HTERT RPE-1 (cell line): ENCODE measurements around the gene MYOZ1.
"Not testable (repeated sequence)": the region's sequence is repeated elsewhere in the genome, so short reads cannot be mapped to it uniquely, and the experiment has no call there.

Source experiments
- in situ Hi-C: fragments of 300-500 bp; cut with MboI; formaldehyde crosslinking; loops from 4 replicates; pipeline ENCODE4 v1.14.3; 2020; ENCODE audit warnings: low sequenced_read_pairs

Gene MYOZ1

DNA sequence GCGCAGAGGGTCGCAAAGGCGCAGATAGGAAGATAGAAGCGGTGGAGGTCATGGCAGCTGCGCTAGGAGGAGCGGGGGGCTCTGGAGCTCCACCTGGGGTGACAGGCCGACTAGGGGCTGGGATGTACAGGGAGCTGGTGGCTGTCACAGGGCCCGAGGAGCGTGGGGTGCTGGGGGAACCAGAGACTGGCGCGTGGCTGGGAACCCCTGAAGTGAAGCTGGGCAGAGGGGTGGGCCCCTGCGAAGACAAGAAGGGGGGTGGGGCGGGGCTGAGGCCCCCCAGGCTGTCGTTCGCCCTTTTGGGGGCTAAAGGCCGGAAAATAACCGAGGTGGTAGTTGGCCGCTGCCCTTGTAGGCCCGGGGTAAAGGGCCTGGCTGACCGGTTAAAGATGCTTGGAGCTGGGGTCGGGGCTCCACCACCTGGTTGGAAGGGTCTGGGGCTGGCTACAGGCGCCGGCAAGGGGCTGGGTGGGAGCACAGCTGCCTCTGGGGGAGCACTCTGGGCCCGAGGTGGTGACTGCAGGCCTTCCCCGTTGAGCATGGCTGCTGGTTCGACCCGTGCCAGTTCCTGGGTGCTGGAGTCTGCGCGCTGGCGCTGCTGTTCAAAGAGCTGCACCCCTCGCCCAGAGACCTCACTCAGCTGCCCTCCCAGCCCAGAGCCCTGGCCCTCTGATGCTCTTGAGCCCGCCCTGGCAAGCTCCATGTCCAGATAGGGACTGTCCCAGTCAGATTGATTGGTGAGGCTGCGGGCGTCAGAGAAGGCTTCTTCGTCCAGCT, 6.8 kb upstream of the MYOZ1 start:
- in situ Hi-C loops: loop anchor here (25.0 kb wide), 1 partner anchor 111 kb away; no protein-coding TSS in a partner anchor

GRCh38 chr10:73647211-73647874, 6.1 kb upstream of the MYOZ1 start:
- in situ Hi-C loops: loop anchor here (25.0 kb wide), 1 partner anchor 110 kb away; no protein-coding TSS in a partner anchor

GRCh38 chr10:73646598-73647041, 5.3 kb upstream of the MYOZ1 start:
- in situ Hi-C loops: loop anchor here (25.0 kb wide), 1 partner anchor 109 kb away; no protein-coding TSS in a partner anchor

GRCh38 chr10:73645251-73645650, 4.0 kb upstream of the MYOZ1 start:
- in situ Hi-C loops: loop anchor here (25.0 kb wide), 1 partner anchor 108 kb away; no protein-coding TSS in a partner anchor

DNA sequence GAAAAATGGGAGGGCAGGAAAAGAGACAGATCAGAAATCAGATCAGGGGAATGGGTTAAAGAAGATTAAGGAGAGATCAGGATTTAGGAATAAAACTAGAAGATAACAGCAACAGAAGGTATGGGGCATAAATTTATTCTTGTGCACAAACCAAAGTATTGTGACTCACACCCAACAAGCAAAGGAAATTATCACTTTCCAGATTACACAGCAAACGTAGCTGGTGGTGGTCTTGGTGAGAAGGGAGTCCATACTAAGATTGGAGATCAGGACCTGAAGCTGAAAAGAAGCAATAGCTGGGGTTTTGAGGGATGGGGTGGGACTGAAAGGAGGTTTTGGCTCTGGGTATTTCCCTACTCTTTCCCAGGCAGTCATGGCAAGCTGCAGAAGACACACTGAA, 3.5 kb upstream of the MYOZ1 start:
- in situ Hi-C loops: loop anchor here (25.0 kb wide), 1 partner anchor 107 kb away; no protein-coding TSS in a partner anchor

DNA sequence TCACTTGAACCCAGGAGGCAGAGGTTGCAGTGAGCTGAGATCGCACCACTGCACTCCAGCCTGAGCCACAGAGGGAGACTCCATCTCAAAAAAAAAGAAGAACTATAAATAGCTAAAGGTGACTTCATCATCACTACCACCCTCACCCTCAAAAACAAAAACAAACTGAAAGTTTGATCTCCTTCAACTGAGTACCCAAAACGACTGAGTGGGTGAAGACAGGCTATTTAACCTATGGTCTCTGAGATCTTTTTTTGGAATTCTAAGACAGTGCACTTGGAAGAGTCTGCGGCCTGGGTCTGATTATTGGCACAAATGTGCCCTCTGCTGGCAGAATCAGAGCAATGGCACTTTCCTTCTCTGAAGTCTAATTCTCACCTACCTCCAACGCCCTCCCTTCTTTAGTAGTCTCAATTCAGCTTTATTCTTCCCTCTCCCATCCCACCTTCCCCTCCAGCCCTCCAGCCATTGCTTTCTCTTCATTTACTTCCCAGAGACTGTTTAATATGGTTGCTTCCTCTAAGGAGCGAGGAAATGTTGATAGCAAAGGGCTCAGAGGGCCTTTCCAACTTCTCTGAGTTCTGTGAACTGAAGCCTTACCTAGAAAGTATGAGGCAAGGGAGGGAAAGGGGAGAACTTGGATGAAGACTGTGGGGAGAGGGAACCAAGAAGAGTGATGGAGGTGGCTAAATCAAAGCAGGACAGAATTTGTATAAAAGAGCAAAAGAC, 2.9 kb upstream of the MYOZ1 start:
- in situ Hi-C loops: loop anchor here (25.0 kb wide), 1 partner anchor 107 kb away; no protein-coding TSS in a partner anchor

DNA sequence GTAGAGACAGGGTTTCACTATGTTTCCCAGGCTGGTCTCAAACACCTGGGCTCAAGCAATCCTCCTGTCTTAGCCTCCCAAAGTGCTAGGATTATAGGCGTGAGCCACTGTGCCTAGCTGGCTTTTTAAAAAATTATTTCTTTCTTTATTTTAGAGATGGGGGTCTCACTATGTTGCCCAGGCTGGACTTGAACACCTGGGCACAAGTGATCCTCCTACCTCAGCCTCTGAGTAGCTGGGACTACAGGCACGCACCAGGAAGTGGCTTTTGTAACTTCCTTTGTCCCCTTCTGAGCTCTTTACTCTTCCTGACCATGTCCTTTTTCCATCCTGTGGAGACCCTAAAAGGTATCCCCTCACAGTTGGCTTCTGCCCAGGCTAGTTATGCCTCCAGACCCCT, 2.1 kb upstream of the MYOZ1 start:
- in situ Hi-C loops: loop anchor here (25.0 kb wide), 1 partner anchor 106 kb away; no protein-coding TSS in a partner anchor

- in situ Hi-C loops: loop anchor here (25.0 kb wide), 1 partner anchor 102 kb away; no protein-coding TSS in a partner anchor
Observed at GRCh38 chr10:73639286-73639685, 2.0 kb downstream of the MYOZ1 start.

DNA sequence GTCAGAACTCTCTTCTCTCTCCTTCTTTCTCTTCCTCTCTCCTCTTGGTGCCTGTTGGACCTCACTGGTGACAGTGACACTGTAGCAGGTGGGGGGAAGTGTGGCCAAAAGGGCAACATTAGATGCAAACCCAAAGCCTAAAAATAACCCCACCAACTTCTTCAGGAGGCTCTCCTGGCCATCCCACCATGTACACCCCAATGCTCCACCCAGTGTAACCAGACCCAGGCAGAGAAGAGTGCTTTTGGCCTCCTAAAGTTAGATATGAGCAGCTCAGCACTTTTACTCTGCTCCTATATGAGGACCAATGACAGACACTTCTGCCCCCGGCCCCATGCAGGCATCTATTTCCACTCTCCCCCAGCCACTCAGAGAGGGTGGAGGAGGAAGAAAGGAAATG, 5.5 kb downstream of the MYOZ1 start:
- in situ Hi-C loops: loop anchor here (25.0 kb wide), 1 partner anchor 98 kb away; no protein-coding TSS in a partner anchor

GRCh38 chr10:73634421-73634820, 6.9 kb downstream of the MYOZ1 start:
- in situ Hi-C loops: loop anchor here (25.0 kb wide), 1 partner anchor 97 kb away; no protein-coding TSS in a partner anchor

DNA sequence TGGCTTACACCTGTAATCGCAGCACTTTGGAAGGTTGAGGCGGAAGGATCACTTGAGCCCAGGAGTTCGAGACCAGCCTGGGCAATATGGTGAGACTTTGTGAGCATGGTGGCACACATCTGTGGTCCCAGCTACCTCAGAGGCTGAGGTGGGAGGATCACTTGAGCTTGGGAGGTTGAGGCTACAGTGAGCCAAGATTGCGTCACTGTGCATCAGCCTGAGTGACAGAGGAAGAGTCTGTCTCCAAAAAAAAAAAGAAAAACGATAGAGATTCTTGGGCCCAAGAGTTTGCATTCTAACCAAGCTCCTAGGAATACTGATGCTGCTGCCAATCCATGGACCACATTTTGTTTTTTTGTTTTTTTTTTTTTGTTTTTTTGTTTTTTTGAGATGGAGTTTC, 12.1 kb downstream of the MYOZ1 start:
- in situ Hi-C loops: loop anchor here (25.0 kb wide), 1 partner anchor 92 kb away; no protein-coding TSS in a partner anchor

DNA sequence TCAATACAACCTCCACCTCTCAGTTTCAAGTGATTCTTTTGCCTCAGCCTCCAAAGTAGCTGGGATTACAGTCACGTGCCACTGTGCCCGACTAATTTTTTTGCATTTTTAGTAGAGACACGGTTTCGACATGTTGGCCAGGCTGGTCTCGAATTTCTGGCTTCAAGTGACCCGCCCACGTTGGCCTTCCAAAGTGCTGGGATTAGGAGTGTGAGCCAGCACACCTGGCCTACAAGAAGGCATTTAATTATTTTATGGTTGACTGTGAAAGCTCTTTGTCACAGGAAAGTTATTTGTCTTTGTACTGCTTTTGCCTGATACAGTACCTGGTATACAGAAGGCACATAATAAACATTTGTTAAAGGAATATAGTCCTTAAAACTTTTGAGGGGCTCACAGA, 12.9 kb downstream of the MYOZ1 start:
- in situ Hi-C loops: loop anchor here (25.0 kb wide), 1 partner anchor 91 kb away; no protein-coding TSS in a partner anchor

- in situ Hi-C loops: loop anchor here (25.0 kb wide), 1 partner anchor 90 kb away; no protein-coding TSS in a partner anchor
Observed at GRCh38 chr10:73627300-73627699, 14.0 kb downstream of the MYOZ1 start.

DNA sequence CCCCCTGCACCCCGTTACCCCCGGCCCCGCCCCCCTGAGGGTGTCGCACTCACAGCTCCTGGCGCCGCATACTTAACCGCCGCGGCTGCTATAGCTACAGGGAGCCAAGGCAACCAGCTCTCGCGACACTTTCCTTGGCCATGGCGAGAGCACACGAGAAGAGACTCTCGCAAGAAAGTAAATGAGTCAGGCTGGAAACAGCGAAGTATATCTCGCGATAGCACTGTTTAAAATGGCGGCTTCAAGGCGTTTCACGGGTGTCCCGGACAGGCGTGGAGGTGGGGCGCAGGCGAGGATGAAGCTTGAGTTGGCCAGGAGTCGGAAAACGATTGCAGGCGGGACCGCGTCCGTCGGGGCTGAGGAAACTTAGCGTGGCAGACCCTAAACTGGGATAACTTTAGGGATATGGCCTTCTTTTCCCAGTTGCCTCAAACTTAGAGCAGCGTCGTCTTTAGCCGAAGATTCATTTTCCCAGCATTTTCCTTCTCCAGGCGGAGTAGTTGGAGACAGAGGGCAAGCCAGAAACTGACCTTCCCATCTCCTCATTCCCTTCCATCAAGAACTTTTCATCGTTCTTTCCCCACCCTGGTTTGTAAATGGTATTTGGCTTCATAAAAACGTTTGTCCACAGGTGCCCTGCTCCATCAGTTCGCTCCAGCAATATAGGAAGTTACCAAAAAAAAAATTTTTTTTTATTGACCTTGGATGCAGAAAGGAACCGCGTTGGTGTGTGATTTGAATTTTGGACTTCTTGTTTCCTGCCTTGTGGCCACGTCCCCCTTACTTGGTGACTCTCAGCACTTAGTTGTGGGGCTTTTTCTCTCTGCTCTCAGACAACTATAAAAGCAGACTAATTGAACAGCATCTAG, 15.2 kb downstream of the MYOZ1 start:
- in situ Hi-C loops: loop anchor here (25.0 kb wide), 1 partner anchor 89 kb away; no protein-coding TSS in a partner anchor

DNA sequence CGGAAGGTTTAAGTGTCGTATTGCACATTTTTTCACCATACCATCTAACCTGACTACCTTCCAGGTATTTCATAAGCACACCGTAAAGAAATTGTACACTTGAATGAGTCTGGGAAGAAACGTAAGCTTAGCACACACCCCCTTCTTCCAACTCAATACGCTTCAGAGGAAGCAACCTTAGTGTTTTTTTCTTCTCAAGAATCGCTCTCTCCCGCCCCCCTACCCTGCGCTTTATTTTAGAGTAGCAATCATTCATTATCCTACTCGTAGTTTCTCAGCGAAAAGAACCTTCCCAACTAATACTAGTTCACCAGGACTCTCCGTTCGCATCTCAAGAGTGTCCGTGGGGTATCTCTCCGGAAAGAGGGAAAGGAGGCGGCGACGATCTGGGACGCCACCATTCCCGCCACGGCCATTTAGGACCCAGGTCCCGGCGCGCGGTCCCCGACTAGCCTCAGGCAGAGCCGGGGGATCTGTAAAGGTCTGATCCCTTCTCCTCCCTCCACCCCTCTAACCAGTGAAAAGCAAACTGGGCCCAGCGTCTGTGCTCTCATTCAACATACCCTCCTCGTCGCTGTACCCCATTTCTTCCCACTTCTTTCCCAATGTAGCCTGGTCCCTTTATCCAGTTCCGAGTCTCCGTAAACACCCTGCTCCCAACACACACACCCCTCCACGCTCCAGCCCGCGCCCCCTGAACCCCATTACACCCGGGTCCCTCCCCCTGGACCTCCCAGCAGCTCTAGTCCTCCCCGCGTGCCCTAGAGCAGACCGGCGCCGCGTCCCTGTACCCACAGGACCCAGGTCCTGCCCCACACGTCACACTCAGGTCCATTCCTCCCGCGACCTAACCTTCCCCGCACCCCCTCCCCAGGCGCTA, 16.0 kb downstream of the MYOZ1 start:
- in situ Hi-C loops: loop anchor here (25.0 kb wide), 1 partner anchor 88 kb away; no protein-coding TSS in a partner anchor

DNA sequence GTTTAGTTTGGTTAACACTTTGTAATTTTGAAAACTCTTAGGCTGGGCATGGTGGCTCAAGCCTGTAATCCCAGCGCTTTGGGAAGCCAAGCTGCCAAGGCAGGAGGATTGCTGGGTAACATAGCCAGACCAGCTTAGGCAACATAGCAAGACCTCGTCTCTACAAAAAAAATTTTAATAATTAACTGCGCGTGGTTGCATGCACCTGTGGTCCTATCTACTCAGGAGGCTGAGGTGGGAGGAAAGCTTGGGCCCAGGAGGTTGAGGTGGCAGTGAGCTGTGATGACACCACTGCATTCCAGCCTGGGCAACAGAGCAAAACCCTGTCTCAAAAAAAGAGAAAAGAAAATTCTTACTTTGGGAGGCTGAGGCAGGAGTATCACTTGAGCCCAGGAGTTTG, 18.2 kb downstream of the MYOZ1 start:
- in situ Hi-C loops: no loop called here

- in situ Hi-C loops: not testable (repeated sequence)
Observed at GRCh38 chr10:73620974-73621373, 20.3 kb downstream of the MYOZ1 start.

DNA sequence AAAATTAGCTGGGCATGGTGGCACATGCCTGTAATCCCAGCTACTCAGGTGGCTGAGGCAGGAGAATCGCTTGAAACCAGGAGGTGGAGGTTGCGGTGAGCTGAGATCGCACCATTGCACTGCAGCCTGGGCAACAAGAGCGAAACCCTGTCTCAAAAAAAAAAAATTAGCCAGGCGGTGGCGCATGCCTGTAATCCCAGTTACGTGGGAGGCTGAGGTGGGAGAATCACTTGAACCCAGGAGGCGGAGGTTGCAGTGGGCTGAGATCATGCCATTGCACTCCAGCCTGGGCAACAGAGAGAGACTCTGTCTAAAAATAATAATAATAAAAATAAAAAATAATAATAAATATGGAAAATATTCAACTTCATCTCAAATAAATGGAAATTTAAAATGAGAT, 24.1 kb downstream of the MYOZ1 start:
- in situ Hi-C loops: not testable (repeated sequence)

DNA sequence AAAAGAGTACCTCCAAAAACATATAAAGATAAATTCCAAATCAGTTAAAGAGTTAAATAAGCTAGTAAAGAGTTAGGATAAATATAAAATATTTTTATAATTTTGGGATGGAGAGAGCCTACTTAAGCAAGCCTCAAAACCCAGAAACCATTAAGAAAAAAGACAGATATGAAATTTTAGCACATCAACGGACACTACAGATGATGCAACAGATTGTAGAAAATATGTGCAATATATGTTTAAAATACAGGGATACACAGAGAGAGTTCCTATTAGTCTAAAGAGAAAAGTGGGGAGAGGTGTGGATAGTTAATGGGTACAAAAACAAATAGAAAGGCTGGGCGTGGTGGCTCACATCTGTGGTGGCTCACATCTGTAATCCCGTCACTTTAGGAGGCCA, 26.6 kb downstream of the MYOZ1 start:
- in situ Hi-C loops: no loop called here
